ENCODE results near the gene FBXO30.

The FBXO30 gene

GRCh38 chr6:145808239-145808638 lies 6.4 kb downstream of the FBXO30 start:
- no peak for DNase-seq (ENCODE audit: insufficient read length, low spot score)
- TF ChIP-seq TAF1 (IDR thresholded peaks at IDR 0.05; ENCODE audit: low read depth, low read length) (no peak), POU2F2 (IDR thresholded peaks at IDR 0.05; ENCODE audit: low read depth, low read length) (no peak), POLR2A (IDR thresholded peaks at IDR 0.05; ENCODE audit: low read depth, low read length) (no peak), SPI1 (IDR thresholded peaks at IDR 0.05; ENCODE audit: low read depth, low read length) (no peak), POLR2AphosphoS5 (IDR thresholded peaks at IDR 0.05; ENCODE audit: low read depth, low read length) (no peak), PAX5 (IDR thresholded peaks at IDR 0.05; ENCODE audit: insufficient read depth, low read length, severe bottlenecking) (no peak)
- no peak for FAIRE-seq

GRCh38 chr6:145802141-145802540 lies 12.5 kb downstream of the FBXO30 start:
- no peak for TF ChIP-seq POLR2AphosphoS5 (IDR thresholded peaks at IDR 0.05; ENCODE audit: low read depth, low read length)
- no peak for TF ChIP-seq POU2F2 (IDR thresholded peaks at IDR 0.05; ENCODE audit: low read depth, low read length)
- no peak for DNase-seq (ENCODE audit: insufficient read length, low spot score)
- FAIRE-seq: no peak

GRCh38 chr6:145801021-145801420 lies 13.6 kb downstream of the FBXO30 start:
- TF ChIP-seq POLR2A (IDR thresholded peaks at IDR 0.05; ENCODE audit: low read depth, low read length): no peak
- DNase-seq (ENCODE audit: insufficient read length, low spot score): no peak

GRCh38 chr6:145798530-145798929 lies 16.1 kb downstream of the FBXO30 start:
- no peak for FAIRE-seq
- DNase-seq (ENCODE audit: insufficient read length, low spot score): no peak
- no peak for TF ChIP-seq POU2F2 (IDR thresholded peaks at IDR 0.05; ENCODE audit: low read depth, low read length)

More at GRCh38 chr6:145801021-145801420, 13.6 kb downstream of the FBXO30 start:
- FAIRE-seq: no peak

- TF ChIP-seq POLR2AphosphoS5 (IDR thresholded peaks at IDR 0.05; ENCODE audit: low read depth, low read length): no peak
- TF ChIP-seq POLR2A (IDR thresholded peaks at IDR 0.05; ENCODE audit: low read depth, low read length): no peak
- no peak for TF ChIP-seq TAF1 (IDR thresholded peaks at IDR 0.05; ENCODE audit: low read depth, low read length)
- no peak for TF ChIP-seq PAX5 (IDR thresholded peaks at IDR 0.05; ENCODE audit: insufficient read depth, low read length, severe bottlenecking)
- TF ChIP-seq SPI1 (IDR thresholded peaks at IDR 0.05; ENCODE audit: low read depth, low read length): no peak
- TF ChIP-seq POU2F2 (IDR thresholded peaks at IDR 0.05; ENCODE audit: low read depth, low read length): no peak
- no peak for DNase-seq (ENCODE audit: insufficient read length, low spot score)
- FAIRE-seq: no peak
These were observed 25.2 kb downstream of the FBXO30 start for GRCh38 chr6:145789443-145789842.

GRCh38 chr6:145787688-145788087 lies 26.9 kb downstream of the FBXO30 start:
- no peak for DNase-seq (ENCODE audit: insufficient read length, low spot score)
- no peak for TF ChIP-seq POLR2AphosphoS5 (IDR thresholded peaks at IDR 0.05; ENCODE audit: low read depth, low read length)
- TF ChIP-seq POLR2A (IDR thresholded peaks at IDR 0.05; ENCODE audit: low read depth, low read length): no peak
- TF ChIP-seq SPI1 (IDR thresholded peaks at IDR 0.05; ENCODE audit: low read depth, low read length): no peak
- TF ChIP-seq TAF1 (IDR thresholded peaks at IDR 0.05; ENCODE audit: low read depth, low read length): no peak
- TF ChIP-seq POU2F2 (IDR thresholded peaks at IDR 0.05; ENCODE audit: low read depth, low read length): no peak
- no peak for TF ChIP-seq PAX5 (IDR thresholded peaks at IDR 0.05; ENCODE audit: insufficient read depth, low read length, severe bottlenecking)
- no peak for FAIRE-seq

- FAIRE-seq (no peak), DNase-seq (ENCODE audit: insufficient read length, low spot score) (no peak)
- TF ChIP-seq POU2F2 (IDR thresholded peaks at IDR 0.05; ENCODE audit: low read depth, low read length): no peak
- TF ChIP-seq POLR2A (IDR thresholded peaks at IDR 0.05; ENCODE audit: low read depth, low read length): no peak
- no peak for TF ChIP-seq POLR2AphosphoS5 (IDR thresholded peaks at IDR 0.05; ENCODE audit: low read depth, low read length)
- no peak for TF ChIP-seq SPI1 (IDR thresholded peaks at IDR 0.05; ENCODE audit: low read depth, low read length)
- no peak for TF ChIP-seq TAF1 (IDR thresholded peaks at IDR 0.05; ENCODE audit: low read depth, low read length)
- TF ChIP-seq PAX5 (IDR thresholded peaks at IDR 0.05; ENCODE audit: insufficient read depth, low read length, severe bottlenecking): no peak
These were observed 29.9 kb downstream of the FBXO30 start for GRCh38 chr6:145784683-145785082.

GRCh38 chr6:145783796-145784195 lies 30.8 kb downstream of the FBXO30 start:
- TF ChIP-seq POLR2AphosphoS5 (IDR thresholded peaks at IDR 0.05; ENCODE audit: low read depth, low read length) (no peak), TAF1 (IDR thresholded peaks at IDR 0.05; ENCODE audit: low read depth, low read length) (no peak), PAX5 (IDR thresholded peaks at IDR 0.05; ENCODE audit: insufficient read depth, low read length, severe bottlenecking) (no peak), POLR2A (IDR thresholded peaks at IDR 0.05; ENCODE audit: low read depth, low read length) (no peak), POU2F2 (IDR thresholded peaks at IDR 0.05; ENCODE audit: low read depth, low read length) (no peak), SPI1 (IDR thresholded peaks at IDR 0.05; ENCODE audit: low read depth, low read length) (no peak)
- no peak for FAIRE-seq
- DNase-seq (ENCODE audit: insufficient read length, low spot score): no peak

GRCh38 chr6:145772846-145773245 lies 41.7 kb downstream of the FBXO30 start:
- no peak for DNase-seq (ENCODE audit: insufficient read length, low spot score)
- no peak for FAIRE-seq
- TF ChIP-seq POU2F2 (IDR thresholded peaks at IDR 0.05; ENCODE audit: low read depth, low read length): no peak
- TF ChIP-seq PAX5 (IDR thresholded peaks at IDR 0.05; ENCODE audit: insufficient read depth, low read length, severe bottlenecking): no peak
- no peak for TF ChIP-seq SPI1 (IDR thresholded peaks at IDR 0.05; ENCODE audit: low read depth, low read length)
- no peak for TF ChIP-seq TAF1 (IDR thresholded peaks at IDR 0.05; ENCODE audit: low read depth, low read length)
- no peak for TF ChIP-seq POLR2AphosphoS5 (IDR thresholded peaks at IDR 0.05; ENCODE audit: low read depth, low read length)
- TF ChIP-seq POLR2A (IDR thresholded peaks at IDR 0.05; ENCODE audit: low read depth, low read length): no peak

- FAIRE-seq (no peak), DNase-seq (ENCODE audit: insufficient read length, low spot score) (no peak)
- TF ChIP-seq TAF1 (IDR thresholded peaks at IDR 0.05; ENCODE audit: low read depth, low read length) (no peak), SPI1 (IDR thresholded peaks at IDR 0.05; ENCODE audit: low read depth, low read length) (no peak)
These were observed 49.1 kb downstream of the FBXO30 start for GRCh38 chr6:145765449-145765848.

GRCh38 chr6:145763742-145764141 lies 50.9 kb downstream of the FBXO30 start:
- TF ChIP-seq POU2F2 (IDR thresholded peaks at IDR 0.05; ENCODE audit: low read depth, low read length) (no peak), SPI1 (IDR thresholded peaks at IDR 0.05; ENCODE audit: low read depth, low read length) (no peak), PAX5 (IDR thresholded peaks at IDR 0.05; ENCODE audit: insufficient read depth, low read length, severe bottlenecking) (no peak), TAF1 (IDR thresholded peaks at IDR 0.05; ENCODE audit: low read depth, low read length) (no peak), POLR2A (IDR thresholded peaks at IDR 0.05; ENCODE audit: low read depth, low read length) (no peak), POLR2AphosphoS5 (IDR thresholded peaks at IDR 0.05; ENCODE audit: low read depth, low read length) (no peak)
- FAIRE-seq: no peak
- DNase-seq (ENCODE audit: insufficient read length, low spot score): no peak

Data from GM12891 (cell line).